HG03175 (cell line): ENCODE measurements around the gene TMEM165.

Experiments
- ATAC-seq: cut with Tn5 transposase; IDR thresholded peaks from one replicate; pipeline ENCODE4 v1.9.1; 2021; ENCODE audit warnings: mild to moderate bottlenecking, moderate library complexity; ENCODE audit not compliant: unreplicated experiment

TMEM165 gene

GRCh38 chr4:55399581-55399980 is 3.8 kb downstream of the TMEM165 start:
- no peak for ATAC-seq

GRCh38 chr4:55405073-55405472 is 9.3 kb downstream of the TMEM165 start:
- no peak for ATAC-seq

GRCh38 chr4:55406545-55406944 is 10.8 kb downstream of the TMEM165 start:
- ATAC-seq, result no peak

- ATAC-seq, result no peak
Measured at GRCh38 chr4:55407119-55407518, 11.4 kb downstream of the TMEM165 start.

- no peak for ATAC-seq
Measured at GRCh38 chr4:55407764-55408163, 12.0 kb downstream of the TMEM165 start.

- ATAC-seq, result peak; percentile 72
Measured at GRCh38 chr4:55409468-55410171, 13.9 kb downstream of the TMEM165 start.

- ATAC-seq, result no peak
Measured at GRCh38 chr4:55410431-55410830, 14.7 kb downstream of the TMEM165 start.

- ATAC-seq, result no peak
Measured at GRCh38 chr4:55411621-55412020, 15.9 kb downstream of the TMEM165 start.

- ATAC-seq, result no peak
Measured at GRCh38 chr4:55416176-55416575, 20.4 kb downstream of the TMEM165 start.

- ATAC-seq, result no peak
Measured at GRCh38 chr4:55424791-55425190, 29.0 kb downstream of the TMEM165 start.

GRCh38 chr4:55431710-55432336 is 36.1 kb downstream of the TMEM165 start:
- ATAC-seq, result no peak

GRCh38 chr4:55435141-55435841 is 39.5 kb downstream of the TMEM165 start:
- peak; percentile 44 for ATAC-seq

GRCh38 chr4:55437356-55437796 is 41.6 kb downstream of the TMEM165 start:
- ATAC-seq, result no peak

- no peak for ATAC-seq
Measured at GRCh38 chr4:55437823-55438222, 42.1 kb downstream of the TMEM165 start.

- ATAC-seq, result no peak
Measured at GRCh38 chr4:55438314-55438713, 42.6 kb downstream of the TMEM165 start.

- no peak for ATAC-seq
Measured at GRCh38 chr4:55439023-55439422, 43.3 kb downstream of the TMEM165 start.

GRCh38 chr4:55440786-55441185 is 45.0 kb downstream of the TMEM165 start:
- no peak for ATAC-seq

- ATAC-seq, result no peak
Measured at GRCh38 chr4:55442541-55442940, 46.8 kb downstream of the TMEM165 start.

- no peak for ATAC-seq
Measured at GRCh38 chr4:55444827-55445226, 49.1 kb downstream of the TMEM165 start.

- no peak for ATAC-seq
Measured at GRCh38 chr4:55445921-55446577, 50.3 kb downstream of the TMEM165 start.

GRCh38 chr4:55446578-55446922 is 50.8 kb downstream of the TMEM165 start:
- ATAC-seq, result no peak
